Ovary (tissue), 3 donors: ENCODE results near the gene TMEM33.
"Not testable (repeated sequence)": the region's sequence is repeated elsewhere in the genome, so short reads cannot be mapped to it uniquely, and the experiment has no call there.

Experiments used
- EP300 ChIP-seq: sonication (generic); formaldehyde crosslinking; IDR thresholded peaks from one replicate; pipeline ENCODE4 v1.6.1; 2017; ENCODE audit warnings: antibody characterized with exemption
- POLR2A ChIP-seq: fragments of 450-650 bp; IDR thresholded peaks from one replicate; pipeline ENCODE4 v1.6.1; 2017; ENCODE audit warnings: antibody characterized with exemption, mild to moderate bottlenecking, moderate library complexity
- TF ChIP-seq, protein P1 (sequence below), 3 donors: fragments of 450-650 bp in 2 of 3; fragments of 200-600 bp in 1 of 3; IDR thresholded peaks; one replicate each; pipeline versions ENCODE4 v1.5.1 to v1.8.0; 2016 to 2022; ENCODE audit warnings: antibody characterized with exemption in 3 of 3, mild to moderate bottlenecking in 1 of 3
- donor health status: DM: no; HTN: no; CAD: no.

DNA sequence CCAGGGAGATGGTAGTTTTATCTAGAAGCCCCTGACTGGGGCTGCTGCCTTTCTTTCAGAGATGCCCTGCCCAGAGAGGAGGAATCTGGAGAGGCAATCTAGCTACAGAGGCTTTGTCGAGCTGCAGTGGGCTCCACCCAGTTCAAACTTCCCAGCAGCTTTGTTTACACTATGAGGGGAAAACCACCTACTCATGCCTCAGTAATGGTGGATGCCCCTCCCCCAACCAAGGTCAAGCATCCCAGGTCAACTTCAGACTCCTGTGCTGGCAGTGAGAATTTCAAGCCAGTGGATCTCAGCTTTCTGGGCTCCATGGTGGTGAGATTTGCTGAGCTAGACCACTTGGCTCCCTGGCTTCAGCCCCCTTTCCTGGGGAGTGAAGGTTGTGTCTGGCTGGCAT, 26.1 kb upstream of the TMEM33 start:
- TF ChIP-seq, protein P1, sequence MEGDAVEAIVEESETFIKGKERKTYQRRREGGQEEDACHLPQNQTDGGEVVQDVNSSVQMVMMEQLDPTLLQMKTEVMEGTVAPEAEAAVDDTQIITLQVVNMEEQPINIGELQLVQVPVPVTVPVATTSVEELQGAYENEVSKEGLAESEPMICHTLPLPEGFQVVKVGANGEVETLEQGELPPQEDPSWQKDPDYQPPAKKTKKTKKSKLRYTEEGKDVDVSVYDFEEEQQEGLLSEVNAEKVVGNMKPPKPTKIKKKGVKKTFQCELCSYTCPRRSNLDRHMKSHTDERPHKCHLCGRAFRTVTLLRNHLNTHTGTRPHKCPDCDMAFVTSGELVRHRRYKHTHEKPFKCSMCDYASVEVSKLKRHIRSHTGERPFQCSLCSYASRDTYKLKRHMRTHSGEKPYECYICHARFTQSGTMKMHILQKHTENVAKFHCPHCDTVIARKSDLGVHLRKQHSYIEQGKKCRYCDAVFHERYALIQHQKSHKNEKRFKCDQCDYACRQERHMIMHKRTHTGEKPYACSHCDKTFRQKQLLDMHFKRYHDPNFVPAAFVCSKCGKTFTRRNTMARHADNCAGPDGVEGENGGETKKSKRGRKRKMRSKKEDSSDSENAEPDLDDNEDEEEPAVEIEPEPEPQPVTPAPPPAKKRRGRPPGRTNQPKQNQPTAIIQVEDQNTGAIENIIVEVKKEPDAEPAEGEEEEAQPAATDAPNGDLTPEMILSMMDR (IDR thresholded peaks at IDR 0.05) = not testable (repeated sequence)
- not testable (repeated sequence) for TF ChIP-seq EP300, POLR2A
